ENCODE measurements around the gene ZNF512.

Gene ZNF512

DNA sequence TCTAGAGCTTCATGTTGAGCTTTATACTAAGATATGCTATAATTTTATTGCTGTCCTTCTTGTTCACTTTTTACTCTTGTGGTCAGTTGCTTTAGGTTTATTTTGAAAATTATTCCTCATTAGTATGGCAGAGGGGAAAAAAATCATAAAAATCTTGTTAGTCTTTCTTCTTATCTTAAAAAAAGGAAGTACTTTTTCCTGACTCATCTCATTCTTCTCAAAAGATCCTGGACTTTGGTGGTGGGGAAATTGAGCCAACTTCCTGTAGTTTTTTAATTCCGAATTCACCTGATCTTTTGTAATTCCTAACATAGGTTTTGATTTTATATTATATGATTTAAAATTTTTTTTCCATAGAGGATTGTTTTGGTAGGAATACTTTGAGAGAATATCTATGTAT lies 84.6 kb downstream of the ZNF512 start:
- in situ Hi-C loops (cut with MboI; ENCODE audit: low sequenced_read_pairs): no loop called here

DNA sequence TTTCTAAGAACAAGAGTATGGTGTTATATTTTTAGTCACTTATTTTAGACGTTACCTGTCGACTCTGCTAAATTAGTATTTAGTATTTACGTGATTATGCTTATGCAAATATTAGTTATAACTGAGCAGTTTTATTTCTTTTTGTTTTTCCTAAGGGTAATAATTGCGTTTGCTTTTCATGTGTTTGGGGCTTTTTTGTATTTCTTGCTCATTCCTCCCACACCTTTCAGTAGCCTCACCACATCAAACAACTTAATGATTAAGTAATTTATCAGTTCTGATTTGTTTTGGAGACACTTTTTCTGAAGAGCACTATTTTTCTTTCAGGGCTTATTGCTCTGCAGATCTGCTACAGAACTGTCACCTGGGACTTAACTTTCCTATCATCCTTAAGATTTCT lies 88.4 kb downstream of the ZNF512 start:
- in situ Hi-C loops (cut with MboI; ENCODE audit: low sequenced_read_pairs): no loop called here

Measured in hTERT RPE-1 (cell line).